GM18507 (cell line): ENCODE data around the gene PREX1.
"Not testable (repeated sequence)": the region's sequence is repeated elsewhere in the genome, so short reads cannot be mapped to it uniquely, and the experiment has no call there.

Experiments
- DNase-seq: peaks from one replicate; pipeline ENCODE4 v3.0.0; 2011; ENCODE audit warnings: low read depth; ENCODE audit not compliant: insufficient read length; ENCODE audit errors: extremely low spot score
- FAIRE-seq: peaks from 2 replicates; lab custom pipeline; 2011; peaks lifted over from hg19 to GRCh38; lab: Jason Lieb, UNC

Gene PREX1, protein sequence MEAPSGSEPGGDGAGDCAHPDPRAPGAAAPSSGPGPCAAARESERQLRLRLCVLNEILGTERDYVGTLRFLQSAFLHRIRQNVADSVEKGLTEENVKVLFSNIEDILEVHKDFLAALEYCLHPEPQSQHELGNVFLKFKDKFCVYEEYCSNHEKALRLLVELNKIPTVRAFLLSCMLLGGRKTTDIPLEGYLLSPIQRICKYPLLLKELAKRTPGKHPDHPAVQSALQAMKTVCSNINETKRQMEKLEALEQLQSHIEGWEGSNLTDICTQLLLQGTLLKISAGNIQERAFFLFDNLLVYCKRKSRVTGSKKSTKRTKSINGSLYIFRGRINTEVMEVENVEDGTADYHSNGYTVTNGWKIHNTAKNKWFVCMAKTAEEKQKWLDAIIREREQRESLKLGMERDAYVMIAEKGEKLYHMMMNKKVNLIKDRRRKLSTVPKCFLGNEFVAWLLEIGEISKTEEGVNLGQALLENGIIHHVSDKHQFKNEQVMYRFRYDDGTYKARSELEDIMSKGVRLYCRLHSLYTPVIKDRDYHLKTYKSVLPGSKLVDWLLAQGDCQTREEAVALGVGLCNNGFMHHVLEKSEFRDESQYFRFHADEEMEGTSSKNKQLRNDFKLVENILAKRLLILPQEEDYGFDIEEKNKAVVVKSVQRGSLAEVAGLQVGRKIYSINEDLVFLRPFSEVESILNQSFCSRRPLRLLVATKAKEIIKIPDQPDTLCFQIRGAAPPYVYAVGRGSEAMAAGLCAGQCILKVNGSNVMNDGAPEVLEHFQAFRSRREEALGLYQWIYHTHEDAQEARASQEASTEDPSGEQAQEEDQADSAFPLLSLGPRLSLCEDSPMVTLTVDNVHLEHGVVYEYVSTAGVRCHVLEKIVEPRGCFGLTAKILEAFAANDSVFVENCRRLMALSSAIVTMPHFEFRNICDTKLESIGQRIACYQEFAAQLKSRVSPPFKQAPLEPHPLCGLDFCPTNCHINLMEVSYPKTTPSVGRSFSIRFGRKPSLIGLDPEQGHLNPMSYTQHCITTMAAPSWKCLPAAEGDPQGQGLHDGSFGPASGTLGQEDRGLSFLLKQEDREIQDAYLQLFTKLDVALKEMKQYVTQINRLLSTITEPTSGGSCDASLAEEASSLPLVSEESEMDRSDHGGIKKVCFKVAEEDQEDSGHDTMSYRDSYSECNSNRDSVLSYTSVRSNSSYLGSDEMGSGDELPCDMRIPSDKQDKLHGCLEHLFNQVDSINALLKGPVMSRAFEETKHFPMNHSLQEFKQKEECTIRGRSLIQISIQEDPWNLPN (N-terminal part only)

DNA sequence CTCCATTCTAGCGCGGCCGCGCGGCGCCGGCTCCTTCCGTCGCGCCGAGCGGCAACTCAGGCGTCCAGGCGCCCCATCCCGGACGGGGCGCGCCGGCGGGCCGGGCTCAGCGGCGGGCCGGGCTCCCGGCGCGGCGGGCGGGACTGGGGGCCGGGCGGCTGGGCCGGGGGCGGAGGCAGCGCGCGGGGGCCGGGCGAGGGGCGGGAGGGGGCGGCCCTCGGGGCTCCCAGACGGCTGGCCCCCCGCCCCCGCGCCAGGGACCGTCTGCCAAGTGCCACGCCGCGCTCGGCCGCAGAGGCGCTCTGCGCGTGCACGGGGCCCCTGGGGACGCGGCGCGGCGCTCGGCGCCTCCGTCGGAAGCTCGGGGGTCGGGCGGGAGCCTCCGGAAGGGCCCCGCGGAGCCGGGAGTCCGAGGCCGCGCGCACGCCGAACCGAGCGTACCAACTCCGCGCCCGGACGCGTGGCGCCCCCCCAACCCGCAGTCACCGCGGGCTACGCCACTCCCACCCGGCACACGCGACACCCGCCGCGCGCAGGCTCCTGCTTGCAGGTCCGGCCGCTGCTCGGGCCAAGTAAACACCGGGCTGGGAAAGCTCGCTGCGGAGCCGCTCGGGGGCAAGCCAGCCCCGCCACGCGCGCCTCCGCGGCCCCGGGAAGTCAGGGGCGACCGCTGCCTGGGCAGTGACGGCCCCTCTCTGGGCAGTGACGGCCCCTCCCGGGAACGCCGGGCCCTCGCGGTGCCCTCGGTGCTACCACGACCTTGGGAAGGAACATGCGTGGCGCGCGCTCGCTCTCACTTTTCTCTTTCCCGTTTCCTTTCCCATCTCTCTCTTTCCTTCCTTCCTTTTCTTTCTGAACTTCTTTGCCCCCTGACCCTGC lies at the start of gene PREX1:
TSS of gene PREX1 (minus strand) at position 145 of the 879 bp plus-strand sequence. CDS start at position 6, 139 bp downstream.
- FAIRE-seq, result no peak
- DNase-seq, result peak; percentile 84

DNA sequence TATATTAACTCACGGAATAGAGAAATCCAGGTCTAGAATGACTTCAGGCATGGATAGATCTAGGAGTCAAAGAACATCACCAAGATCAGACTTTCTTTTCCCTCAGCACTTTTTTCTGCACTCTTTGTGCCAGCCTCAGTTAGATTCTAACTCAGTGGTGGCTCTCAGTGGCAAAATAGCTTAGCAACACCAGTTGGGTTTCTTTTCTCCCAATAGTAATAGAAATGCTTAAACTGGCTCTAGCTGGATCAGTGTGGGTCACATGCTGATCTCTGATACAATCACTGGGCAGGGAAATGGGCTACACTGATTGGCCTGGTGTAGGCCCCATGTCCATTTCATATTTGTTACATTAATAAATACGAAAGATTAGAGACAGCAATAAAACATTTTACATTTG lies 49.5 kb upstream of the PREX1 start:
- FAIRE-seq, result no peak
- no peak for DNase-seq

DNA sequence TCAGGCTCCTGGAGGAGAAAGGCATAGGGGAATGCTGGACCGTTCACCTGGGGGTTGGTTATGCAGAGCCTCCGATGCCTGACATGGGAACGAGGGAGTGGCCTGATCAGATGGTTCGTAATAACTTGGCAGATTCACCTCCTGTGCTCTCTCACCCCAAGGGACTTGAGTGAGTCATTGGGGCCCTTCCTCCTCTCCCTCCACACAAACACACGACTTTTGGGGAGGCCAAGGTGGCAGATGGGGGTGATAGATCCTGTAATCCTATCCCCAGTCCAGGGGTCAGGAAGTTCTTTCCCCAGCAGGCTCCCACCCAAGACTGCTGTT lies 48.1 kb upstream of the PREX1 start:
- FAIRE-seq, result no peak
- no peak for DNase-seq

DNA sequence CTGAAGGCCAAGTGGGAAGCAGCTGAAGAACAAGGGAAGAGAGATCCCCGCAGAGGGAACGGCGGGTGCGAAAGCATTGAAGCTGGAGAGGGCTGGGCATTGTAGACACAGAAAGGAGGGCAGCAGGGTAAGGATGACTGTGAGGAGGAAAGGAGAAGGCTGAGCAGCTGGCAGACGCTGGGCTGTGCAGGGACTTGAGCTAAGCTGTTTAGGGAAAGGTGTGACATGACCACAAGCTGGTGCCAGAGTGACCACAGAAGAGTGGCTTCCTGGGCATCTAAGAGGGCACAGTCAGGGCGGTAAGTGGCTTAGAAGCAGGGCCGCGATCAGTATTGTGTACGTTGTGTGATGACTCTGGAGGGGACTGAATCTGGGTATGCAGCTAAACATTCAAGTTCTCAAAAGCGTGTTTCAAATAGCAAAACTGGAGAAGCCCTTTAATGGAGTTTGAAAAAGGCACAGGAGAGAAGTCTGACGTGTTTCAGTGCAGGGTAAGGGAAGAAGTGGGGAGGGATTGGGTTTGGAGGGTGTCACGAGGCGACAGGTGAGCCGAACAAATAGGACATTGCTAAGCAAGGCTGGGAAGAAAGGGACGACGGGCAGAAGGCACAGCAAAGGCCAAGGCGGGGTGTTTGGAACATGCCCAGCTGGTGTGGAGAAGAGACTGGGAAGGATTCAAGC lies 47.6 kb upstream of the PREX1 start:
- DNase-seq (no peak), FAIRE-seq (no peak)

DNA sequence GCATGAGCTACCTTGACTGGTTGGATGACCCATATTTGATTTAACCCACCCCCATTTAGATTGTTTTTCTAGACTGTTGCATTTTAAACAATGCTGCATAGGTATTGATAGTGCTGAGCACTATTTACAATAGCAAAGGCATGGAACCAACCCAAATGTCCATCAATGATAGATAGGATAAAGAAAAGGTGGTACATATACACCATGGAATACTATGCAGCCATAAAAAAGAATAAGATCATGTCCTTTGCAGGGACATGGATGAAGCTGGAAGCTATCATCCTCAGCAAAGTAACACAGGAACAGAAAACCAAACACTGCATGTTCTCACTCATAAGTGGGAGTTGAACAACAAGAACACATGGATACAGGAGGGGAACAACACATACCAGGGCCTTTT lies 41.6 kb upstream of the PREX1 start:
- not testable (repeated sequence) for FAIRE-seq, DNase-seq

DNA sequence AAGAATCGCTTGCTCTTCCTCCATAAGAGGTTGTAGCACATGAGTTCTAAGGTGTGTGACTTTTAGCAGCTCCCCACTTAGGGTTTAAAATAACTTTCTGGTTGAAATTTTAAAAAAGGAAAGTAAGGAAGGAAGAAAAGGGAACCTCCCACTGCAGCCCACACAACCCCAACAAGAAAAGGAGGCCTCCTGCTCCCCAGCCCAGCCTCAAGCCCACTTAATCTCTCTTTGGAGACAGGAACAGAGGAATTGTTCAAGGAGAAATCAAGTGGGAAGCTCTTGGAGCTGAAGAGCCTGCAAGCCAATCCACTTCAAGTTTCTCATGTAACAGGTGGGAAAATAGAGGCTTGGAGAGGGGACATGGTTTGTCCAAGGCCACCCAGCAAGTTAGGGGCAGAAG lies 39.1 kb upstream of the PREX1 start:
- no peak for DNase-seq

DNA sequence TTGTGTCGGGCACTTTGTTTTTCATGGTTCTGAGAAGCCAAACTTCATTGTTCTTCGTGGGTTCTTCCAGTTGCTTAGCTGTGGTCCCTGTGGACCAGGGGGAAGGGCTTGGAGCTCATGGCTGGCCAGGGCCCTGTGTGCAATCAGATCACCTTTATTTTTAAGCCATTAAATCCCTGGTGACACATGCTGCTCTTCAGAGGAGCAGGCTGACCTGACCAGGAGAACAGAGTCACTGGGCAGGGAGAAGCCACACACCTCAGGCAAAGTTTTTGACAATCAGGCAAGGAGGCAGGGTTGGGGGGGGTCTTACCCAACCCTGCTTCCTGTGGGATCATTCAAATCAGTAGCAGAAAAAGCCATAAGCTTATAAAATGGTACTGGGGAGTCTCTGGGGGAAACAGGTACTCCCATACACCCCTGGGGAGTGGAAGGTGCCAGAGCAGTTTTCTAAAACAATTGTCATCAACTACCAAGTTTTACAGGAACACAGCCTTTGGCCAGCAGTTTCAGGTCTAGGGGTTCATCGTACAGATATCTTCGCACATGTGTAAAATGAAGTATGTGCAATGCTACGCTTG lies 37.0 kb upstream of the PREX1 start:
- no peak for FAIRE-seq
- DNase-seq, result no peak

More for the DNA sequence above, 39.1 kb upstream of the PREX1 start:
- no peak for FAIRE-seq

DNA sequence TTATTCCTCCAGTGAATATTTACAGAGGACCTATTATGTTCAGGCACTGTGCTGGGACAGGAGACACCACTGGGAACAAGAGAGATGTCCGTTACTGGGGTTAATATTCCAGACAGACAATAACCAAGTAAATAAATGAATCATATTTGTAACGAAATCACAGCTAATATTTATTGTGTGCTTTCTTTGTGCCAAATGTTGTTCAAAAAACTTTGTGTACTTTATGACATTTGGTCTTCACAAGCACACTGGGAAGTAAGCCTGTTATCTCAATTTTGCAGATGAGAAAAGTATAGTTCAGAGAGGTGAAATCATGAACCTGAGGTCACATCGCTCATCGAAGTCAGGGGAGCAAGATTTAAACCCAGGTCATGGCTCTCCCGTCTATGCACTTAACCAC lies 36.5 kb upstream of the PREX1 start:
- FAIRE-seq, result no peak

DNA sequence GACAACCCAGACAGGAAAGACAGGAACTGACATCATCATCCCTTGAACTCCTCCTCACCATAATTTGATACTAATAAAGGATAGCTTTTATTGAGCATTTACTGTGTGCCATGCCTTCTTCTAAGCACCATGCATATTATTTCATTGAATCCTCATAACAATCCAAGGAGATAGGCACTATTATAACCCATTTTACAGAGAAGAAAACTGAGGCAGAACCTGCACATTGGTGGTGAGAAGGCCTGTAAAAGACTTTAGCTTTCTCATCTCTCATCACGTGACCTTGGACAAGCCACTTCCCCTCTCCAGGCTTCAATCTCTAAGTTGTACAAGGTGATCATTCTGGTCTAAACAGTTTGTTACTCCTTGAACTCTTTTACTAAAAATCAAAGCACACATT lies 34.5 kb upstream of the PREX1 start:
- DNase-seq (no peak), FAIRE-seq (no peak)

More for the DNA sequence above, 36.5 kb upstream of the PREX1 start:
- DNase-seq, result no peak

DNA sequence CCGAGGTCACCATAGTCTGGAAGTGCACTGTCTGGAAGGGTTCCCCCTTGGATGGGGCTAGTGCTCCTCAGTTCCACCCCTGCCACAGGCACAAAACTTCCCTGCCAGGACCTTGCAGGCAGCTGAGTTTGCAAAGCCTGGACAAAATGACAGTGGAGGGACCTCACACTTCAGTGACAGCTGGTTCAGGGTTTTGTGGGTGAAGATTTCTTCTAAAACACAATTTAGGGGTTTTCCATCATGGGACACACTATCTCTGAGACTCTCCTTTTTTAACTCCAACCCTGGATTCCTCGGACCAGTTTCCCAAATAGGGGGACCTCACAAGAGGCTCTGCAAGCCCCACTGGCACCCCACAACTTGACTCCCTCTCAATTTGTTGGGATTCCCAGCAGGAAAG lies 33.6 kb upstream of the PREX1 start:
- DNase-seq (no peak), FAIRE-seq (no peak)

DNA sequence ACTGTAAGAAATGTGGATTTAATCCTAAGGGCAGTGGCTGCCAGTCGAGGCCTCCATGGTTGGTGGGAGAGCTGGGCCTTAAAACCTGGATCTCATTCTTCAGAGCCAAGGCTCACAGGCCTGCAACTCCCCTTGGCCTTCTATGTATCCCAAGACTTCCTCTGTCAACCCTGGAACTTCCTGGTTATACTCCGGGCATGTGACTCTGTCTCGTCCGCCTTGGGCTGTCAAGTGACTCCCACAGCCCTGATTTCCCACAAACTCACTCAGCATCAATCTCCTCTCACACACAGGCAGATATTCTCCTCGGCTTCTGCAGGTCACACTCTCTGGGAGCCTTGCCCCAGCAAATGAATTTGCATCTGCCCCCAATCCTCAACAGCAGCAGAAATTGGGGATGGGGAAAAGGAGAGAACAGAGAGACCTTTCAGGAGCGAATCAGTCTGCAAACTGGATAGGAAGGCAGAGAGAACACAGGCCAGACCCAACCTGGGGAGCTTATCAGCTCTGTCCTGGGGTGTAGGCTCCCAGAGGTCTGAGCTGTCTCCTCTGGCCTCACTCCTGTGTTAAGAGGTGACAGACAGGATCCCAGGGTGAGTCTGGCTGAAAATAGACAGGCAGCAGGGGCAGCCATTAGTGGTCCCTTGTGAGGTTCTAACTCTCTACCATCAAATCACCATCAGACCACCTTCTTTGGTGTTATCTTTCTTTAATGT lies 30.4 kb upstream of the PREX1 start:
- DNase-seq, result no peak
- no peak for FAIRE-seq

DNA sequence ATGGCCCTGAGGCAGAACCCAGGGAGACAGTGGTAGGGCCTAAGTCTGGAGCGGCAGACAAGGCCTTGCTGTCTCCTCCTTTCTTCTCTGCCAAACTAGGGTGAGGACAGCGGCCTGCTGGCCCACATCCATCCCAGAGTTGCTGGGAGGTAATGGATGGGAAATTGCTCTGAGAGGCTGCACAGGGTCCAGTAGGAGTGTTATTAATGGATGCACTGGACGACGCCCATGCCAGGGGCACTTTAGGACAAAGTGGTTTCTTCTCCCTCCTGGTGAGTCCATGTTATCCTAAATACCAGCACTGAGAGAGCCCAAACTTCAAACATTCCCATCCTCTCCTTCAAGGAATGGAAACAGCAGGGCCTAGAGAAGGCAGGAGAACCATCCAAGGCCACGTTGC lies 28.3 kb upstream of the PREX1 start:
- FAIRE-seq (no peak), DNase-seq (no peak)

DNA sequence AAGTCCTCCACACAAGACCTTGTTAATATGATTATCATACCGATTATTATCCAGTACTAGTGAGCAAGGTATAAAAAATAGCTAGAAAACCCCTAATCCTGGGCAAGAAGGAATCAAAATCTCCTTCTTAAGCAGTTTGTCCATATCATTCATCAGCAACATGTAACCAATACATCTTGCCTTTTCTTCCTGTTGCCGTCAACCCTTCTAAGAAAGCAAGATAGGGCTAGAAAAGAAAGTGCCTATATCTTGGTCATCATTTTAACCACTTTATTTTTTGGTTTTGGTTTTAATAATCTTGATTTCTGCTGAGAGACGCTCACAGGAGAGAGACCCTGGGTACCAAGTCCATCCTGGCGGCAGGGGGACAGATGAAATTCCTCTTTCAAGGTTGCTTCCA lies 27.2 kb upstream of the PREX1 start:
- FAIRE-seq, result no peak

DNA sequence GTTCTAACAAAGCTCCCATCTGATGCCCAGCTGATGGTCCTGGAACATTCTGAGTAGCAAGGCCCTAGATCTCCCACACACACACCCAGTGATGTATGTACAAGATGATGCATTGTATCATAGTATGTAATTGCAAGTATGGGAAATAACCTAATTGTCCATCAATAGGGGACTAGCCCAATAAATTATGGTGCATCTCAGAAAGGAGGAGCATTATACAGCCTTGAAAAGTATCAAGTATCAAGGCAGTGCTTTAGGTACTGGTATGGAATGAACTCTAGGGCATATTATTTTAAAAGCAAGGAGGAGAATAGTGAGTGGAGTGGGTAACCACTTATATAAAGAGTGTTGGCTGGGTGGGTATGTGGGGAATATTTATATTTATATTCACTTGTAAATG lies 24.8 kb upstream of the PREX1 start:
- no peak for DNase-seq
- FAIRE-seq, result no peak

More for the DNA sequence above, 27.2 kb upstream of the PREX1 start:
- no peak for DNase-seq

DNA sequence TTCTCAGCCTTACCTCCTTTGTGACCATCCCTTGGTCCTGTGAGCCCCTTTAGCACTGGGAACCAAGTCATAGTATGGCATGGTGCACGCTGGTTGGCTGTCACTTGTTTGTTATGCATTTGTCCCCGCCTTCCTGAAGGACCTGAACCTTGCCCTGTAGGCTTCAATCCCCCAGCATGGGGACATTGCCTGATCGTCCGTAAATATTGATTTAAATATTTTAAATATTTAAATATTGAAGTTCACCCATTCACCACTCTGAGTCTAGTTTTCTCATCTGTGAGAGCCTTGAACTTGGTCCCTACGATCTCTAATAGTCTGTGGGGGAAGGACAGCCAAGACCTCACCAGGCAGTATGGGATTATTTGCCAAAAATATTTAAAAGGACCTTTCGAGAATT lies 23.8 kb upstream of the PREX1 start:
- DNase-seq (no peak), FAIRE-seq (no peak)

DNA sequence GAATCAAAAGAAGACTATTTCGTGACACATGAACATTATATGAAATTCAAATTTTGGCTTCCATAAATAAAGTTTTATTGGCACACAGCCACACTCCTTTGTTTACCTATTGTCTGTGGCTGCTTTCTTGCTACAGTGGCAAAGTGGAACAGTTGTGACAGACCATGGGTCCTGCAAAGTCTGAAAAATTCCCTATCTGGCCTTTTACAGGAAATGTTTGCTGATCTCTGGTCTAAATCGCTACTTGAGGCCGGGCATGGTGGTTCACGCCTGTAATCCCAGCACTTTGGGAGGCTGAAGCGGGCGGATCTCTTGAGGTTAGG lies 23.1 kb upstream of the PREX1 start:
- DNase-seq, result no peak
- no peak for FAIRE-seq

DNA sequence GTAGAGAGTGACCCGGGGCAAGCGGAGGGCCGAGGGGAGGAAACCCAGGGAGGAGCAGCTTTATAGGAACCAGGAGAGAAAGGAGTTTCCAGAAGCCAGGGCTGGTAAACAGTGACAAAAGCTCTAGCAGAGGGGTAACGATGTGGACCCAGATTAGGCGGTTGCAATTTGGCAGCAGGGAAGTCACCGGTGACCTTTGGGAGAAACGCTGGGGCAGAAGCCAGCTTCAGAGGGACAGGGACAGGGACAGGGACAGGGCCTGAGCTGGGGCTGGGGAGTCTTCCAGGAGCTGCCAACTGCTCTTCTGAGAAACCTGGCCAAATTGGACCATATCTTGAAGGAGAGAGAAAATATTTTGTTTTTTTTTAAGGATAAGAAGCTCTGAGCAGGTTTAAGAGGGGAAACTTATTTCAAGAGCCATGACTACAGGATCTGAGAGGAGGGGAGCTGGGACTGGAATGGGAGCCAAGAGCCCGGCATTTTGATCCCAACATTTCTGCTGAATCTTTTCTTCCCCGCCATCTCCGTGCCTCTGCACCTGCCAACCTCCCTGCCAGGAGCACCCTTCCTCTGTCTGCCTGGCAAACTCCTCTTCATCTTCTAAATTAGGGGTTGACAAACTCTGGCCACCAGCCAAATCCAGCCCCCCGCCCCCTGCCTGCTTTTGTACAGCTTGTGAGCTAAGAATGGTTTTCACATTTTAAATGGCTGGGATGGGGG lies 22.6 kb upstream of the PREX1 start:
- DNase-seq (no peak), FAIRE-seq (no peak)
